T-helper 1 cell treated with Interleukin-12 subunit alpha and Interleukin-12 subunit beta and Interleukin-4 antibody, amounts not matched to agents 30 μg/mL and 1 μg/mL, for 36 hours (primary cell): Measurements from ENCODE around the gene CACNA1G.

ENCODE experiments used
- H3K27ac Mint-ChIP-seq: one replicate; pipeline ENCODE4 v1.8.0; 2021; ENCODE audit warnings: mild to moderate bottlenecking, mixed read lengths
- H3K27me3 Mint-ChIP-seq: one replicate; pipeline ENCODE4 v1.8.0; 2021; ENCODE audit warnings: low read depth, mixed read lengths
- H3K36me3 Mint-ChIP-seq: one replicate; pipeline ENCODE4 v1.8.0; 2021; ENCODE audit warnings: low read depth, mixed read lengths
- H3K4me1 Mint-ChIP-seq: one replicate; pipeline ENCODE4 v1.8.0; 2021; ENCODE audit warnings: low read depth, mixed read lengths
- H3K4me3 Mint-ChIP-seq: one replicate; pipeline ENCODE4 v1.8.0; 2021; ENCODE audit warnings: mild to moderate bottlenecking, moderate library complexity, mixed read lengths
- H3K9me3 Mint-ChIP-seq: one replicate; pipeline ENCODE4 v1.8.0; 2021; ENCODE audit warnings: mixed read lengths

The CACNA1G gene

DNA sequence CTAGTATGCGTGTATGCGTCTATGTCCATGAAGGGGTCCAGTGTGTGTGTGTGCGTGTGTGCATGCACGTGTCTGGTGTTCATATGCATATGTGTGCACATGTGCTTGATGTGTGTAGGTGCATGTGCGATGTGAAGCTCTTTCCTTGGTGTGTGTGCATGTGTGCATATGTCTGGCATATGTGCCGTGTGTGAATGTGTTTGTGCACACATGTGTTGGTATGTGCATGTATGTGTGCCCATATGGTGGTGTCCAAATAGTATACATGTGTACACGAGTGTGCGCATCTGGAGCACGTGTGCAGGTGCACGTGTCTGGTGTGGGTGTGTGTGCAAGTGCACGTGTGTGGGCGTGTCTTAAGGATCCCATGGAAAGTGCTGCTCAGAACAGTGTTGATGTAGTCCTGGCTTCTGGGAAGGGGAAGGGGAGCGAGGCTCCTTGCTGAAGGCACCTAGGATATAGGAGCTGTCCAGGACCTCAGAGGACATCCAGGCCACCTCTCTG, 17.0 kb downstream of the CACNA1G start:
- Mint-ChIP-seq H3K27me3 (peaks cover 4% of the 10 kb centered on the region), H3K27ac (no peak overlapping the region), H3K9me3 (no peaks in the 10 kb centered on the region), H3K36me3 (no peaks in the 10 kb centered on the region), H3K4me1 (no peaks in the 10 kb centered on the region), H3K4me3 (no peak overlapping the region)

DNA sequence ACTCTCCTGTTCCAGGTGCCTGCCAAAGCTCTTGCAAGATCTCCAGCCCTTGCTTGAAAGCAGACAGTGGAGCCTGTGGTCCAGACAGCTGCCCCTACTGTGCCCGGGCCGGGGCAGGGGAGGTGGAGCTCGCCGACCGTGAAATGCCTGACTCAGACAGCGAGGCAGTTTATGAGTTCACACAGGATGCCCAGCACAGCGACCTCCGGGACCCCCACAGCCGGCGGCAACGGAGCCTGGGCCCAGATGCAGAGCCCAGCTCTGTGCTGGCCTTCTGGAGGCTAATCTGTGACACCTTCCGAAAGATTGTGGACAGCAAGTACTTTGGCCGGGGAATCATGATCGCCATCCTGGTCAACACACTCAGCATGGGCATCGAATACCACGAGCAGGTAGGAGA, 17.7 kb downstream of the CACNA1G start:
- H3K27ac Mint-ChIP-seq = no peak overlapping the region
- no peaks in the 10 kb centered on the region for H3K9me3 Mint-ChIP-seq
- no peaks in the 10 kb centered on the region for H3K36me3 Mint-ChIP-seq
- H3K4me3 Mint-ChIP-seq = no peak overlapping the region
- H3K4me1 Mint-ChIP-seq = no peaks in the 10 kb centered on the region
- H3K27me3 Mint-ChIP-seq = peaks cover 4% of the 10 kb centered on the region

DNA sequence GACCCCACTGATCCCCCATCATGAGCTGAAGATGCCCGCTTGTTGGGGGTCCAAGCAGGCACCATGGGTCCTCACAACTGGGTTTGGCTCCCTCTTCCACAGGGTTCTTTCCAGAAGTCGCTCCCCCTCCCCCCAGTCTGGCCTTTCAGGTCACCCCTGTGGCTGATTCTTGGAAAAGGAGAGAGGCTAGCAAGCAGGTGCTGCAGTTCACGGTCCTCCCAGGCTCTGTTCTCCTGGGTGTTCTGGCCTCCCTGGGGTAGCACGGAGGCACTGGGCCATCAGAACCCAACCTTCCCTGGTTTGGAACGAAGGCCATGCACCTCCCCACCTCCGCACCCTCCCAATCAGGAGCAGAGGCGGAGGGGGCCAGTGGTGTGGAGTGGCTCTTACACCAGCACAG, 18.9 kb downstream of the CACNA1G start:
- Mint-ChIP-seq H3K4me3 (no peak overlapping the region), H3K27ac (no peak overlapping the region), H3K36me3 (no peaks in the 10 kb centered on the region), H3K4me1 (no peaks in the 10 kb centered on the region), H3K9me3 (no peaks in the 10 kb centered on the region), H3K27me3 (peaks cover 4% of the 10 kb centered on the region)

- no peaks in the 10 kb centered on the region for H3K36me3 Mint-ChIP-seq
- H3K27me3 Mint-ChIP-seq = peaks cover 4% of the 10 kb centered on the region
- H3K4me1 Mint-ChIP-seq = no peaks in the 10 kb centered on the region
- no peaks in the 10 kb centered on the region for H3K9me3 Mint-ChIP-seq
- no peak overlapping the region for H3K4me3 Mint-ChIP-seq
- no peak overlapping the region for H3K27ac Mint-ChIP-seq
Measured at GRCh38 chr17:50580646-50581045, 20.1 kb downstream of the CACNA1G start.

- H3K27ac Mint-ChIP-seq = no peak overlapping the region
- H3K4me1 Mint-ChIP-seq = no peaks in the 10 kb centered on the region
- H3K36me3 Mint-ChIP-seq = no peaks in the 10 kb centered on the region
- H3K9me3 Mint-ChIP-seq = no peaks in the 10 kb centered on the region
- H3K27me3 Mint-ChIP-seq = peaks cover 4% of the 10 kb centered on the region
- H3K4me3 Mint-ChIP-seq = no peak overlapping the region
Measured at GRCh38 chr17:50581316-50581715, 20.8 kb downstream of the CACNA1G start.

DNA sequence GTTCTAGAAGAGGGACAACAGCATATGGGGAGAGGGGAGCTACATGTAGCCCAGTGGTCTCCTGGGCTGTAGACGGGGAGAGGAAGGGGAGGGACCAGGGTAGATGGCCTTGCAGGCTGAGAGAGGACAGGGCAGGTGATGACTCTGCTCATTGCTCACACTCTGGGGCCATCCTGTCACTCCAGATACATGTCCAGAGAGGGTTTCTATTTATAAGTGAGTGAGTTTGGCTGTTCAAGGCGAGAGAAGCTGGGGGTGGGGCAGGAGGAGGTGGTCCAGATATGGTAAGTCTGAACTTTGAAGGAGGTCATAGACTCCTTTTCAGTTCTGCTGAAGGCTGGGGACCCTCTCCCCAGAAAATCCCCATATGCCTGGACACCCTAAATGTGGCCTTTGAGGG, 22.2 kb downstream of the CACNA1G start:
- no peaks in the 10 kb centered on the region for H3K36me3 Mint-ChIP-seq
- no peaks in the 10 kb centered on the region for H3K4me1 Mint-ChIP-seq
- no peak overlapping the region for H3K4me3 Mint-ChIP-seq
- no peaks in the 10 kb centered on the region for H3K9me3 Mint-ChIP-seq
- peaks cover 4% of the 10 kb centered on the region for H3K27me3 Mint-ChIP-seq
- no peak overlapping the region for H3K27ac Mint-ChIP-seq

DNA sequence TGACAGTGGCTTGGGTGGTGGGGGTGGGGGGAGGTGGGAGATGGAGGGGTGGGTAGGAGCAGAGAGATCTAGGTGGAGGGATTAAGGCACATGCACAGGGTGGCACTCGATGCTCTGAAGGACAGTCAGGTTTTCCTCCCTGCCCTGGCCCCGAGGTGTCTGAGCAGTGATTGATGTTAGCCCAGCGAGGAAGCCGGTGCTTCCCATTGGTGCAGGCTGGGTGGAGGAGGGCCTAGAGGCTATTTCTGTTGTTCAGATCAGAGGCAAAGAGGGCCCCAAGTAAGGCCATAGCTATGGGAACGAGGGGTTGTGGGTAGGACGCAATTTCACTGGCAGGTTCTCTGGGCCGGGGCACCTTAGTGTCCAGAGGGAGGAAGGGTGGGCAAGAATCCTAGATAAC, 23.1 kb downstream of the CACNA1G start:
- Mint-ChIP-seq H3K36me3 (no peaks in the 10 kb centered on the region), H3K27ac (no peak overlapping the region), H3K4me1 (no peaks in the 10 kb centered on the region), H3K4me3 (no peak overlapping the region), H3K9me3 (no peaks in the 10 kb centered on the region), H3K27me3 (peaks cover 4% of the 10 kb centered on the region)

- Mint-ChIP-seq H3K27me3 (peaks cover 4% of the 10 kb centered on the region), H3K9me3 (no peaks in the 10 kb centered on the region), H3K4me1 (no peaks in the 10 kb centered on the region), H3K36me3 (no peaks in the 10 kb centered on the region), H3K27ac (no peak overlapping the region), H3K4me3 (no peak overlapping the region)
Measured at GRCh38 chr17:50584116-50584515, 23.6 kb downstream of the CACNA1G start.

DNA sequence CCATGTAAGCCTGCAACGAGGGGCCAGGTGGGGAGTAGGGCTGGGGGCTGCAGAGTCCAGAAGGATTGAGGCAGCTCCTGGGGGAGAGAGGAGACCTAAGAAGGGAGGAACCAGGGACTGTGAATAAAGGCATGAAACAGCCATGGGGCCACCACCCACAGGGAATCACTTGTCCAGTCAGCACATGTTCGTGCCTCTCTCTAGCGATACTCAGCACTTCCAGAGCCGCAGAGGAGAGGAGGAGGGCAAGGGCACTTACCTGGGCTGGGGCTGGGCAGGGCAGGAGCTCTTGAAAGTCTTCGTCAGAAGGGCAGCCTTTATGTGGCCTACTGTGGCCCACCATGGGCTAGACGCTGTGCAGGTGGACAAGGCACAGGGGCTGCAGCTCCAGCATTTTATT, 24.2 kb downstream of the CACNA1G start:
- Mint-ChIP-seq H3K4me1 (no peaks in the 10 kb centered on the region), H3K27me3 (peaks cover 4% of the 10 kb centered on the region), H3K27ac (no peak overlapping the region), H3K36me3 (no peaks in the 10 kb centered on the region), H3K4me3 (no peak overlapping the region), H3K9me3 (no peaks in the 10 kb centered on the region)

GRCh38 chr17:50585346-50585745, 24.8 kb downstream of the CACNA1G start:
- Mint-ChIP-seq H3K27me3 (peaks cover 4% of the 10 kb centered on the region), H3K4me1 (no peaks in the 10 kb centered on the region), H3K36me3 (no peaks in the 10 kb centered on the region), H3K27ac (no peak overlapping the region), H3K9me3 (no peaks in the 10 kb centered on the region), H3K4me3 (no peak overlapping the region)

- no peak overlapping the region for H3K4me3 Mint-ChIP-seq
- H3K9me3 Mint-ChIP-seq = no peaks in the 10 kb centered on the region
- H3K27ac Mint-ChIP-seq = no peak overlapping the region
- H3K36me3 Mint-ChIP-seq = no peaks in the 10 kb centered on the region
- H3K27me3 Mint-ChIP-seq = peaks cover 4% of the 10 kb centered on the region
- no peaks in the 10 kb centered on the region for H3K4me1 Mint-ChIP-seq
Measured at GRCh38 chr17:50585891-50586290, 25.4 kb downstream of the CACNA1G start.

DNA sequence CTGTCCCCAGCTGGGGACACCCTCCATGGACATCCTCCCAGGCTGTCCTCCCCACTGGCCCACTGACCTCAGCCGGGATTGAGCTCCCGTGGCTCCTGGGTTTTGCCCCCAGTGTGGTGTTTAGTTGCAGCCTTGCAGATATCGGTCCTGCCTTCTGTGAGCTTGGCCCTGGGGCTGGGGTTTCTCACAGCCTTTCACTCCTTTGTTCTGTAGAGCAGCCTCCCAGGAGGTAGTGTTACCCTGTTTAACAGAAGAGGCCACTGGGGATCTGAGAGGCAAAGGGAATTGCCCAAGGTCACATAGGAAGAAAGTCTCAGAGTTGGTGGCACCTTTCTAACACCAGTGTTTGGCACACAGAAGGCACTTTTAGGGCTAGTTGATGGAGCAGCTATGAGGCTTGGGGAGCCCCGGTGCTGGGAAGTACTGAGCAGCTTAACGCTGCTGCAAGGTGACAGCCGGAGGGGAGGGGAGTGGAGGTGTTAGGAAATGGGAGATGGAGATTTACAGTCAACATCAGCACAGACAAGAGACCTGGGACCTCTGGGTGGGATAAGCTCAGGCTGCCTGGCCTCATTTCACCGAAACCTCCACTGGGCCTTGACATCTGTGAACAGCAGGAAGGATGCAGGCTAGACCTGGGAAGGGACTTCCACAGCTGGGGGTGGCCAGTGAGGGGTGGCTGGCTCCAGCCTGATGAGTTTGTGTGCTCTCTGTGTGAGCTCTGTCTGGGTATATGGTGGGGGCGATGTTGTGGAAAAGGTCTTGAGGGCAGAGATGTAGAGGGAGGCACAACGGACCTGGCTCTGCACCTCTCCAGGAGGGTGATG, 26.1 kb downstream of the CACNA1G start:
- no peak overlapping the region for H3K4me3 Mint-ChIP-seq
- no peaks in the 10 kb centered on the region for H3K36me3 Mint-ChIP-seq
- H3K27me3 Mint-ChIP-seq = peaks cover 4% of the 10 kb centered on the region
- no peaks in the 10 kb centered on the region for H3K9me3 Mint-ChIP-seq
- H3K27ac Mint-ChIP-seq = no peak overlapping the region
- H3K4me1 Mint-ChIP-seq = no peaks in the 10 kb centered on the region

DNA sequence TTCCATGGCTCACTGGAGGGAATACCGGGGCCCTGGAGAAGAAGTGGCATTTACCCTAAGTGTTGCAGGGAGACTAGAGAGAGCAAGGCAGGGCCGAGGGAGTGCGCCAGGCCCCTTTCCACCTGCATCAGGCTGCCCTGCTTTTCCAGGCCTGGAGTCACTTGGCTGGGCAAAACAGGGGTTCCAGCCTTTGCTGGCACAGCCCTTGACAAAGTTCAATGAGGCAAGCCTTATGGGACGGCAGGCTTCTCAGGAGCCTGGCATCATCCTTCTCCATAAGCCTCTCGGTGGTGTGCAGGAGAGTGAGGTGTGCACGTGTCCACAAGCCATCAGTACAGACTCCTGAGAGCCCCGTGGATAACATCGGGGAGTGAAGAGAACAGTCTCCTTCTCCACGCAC, 27.1 kb downstream of the CACNA1G start:
- H3K4me3 Mint-ChIP-seq = no peak overlapping the region
- H3K27ac Mint-ChIP-seq = no peak overlapping the region
- H3K36me3 Mint-ChIP-seq = no peaks in the 10 kb centered on the region
- no peaks in the 10 kb centered on the region for H3K27me3 Mint-ChIP-seq
- no peaks in the 10 kb centered on the region for H3K9me3 Mint-ChIP-seq
- no peaks in the 10 kb centered on the region for H3K4me1 Mint-ChIP-seq

DNA sequence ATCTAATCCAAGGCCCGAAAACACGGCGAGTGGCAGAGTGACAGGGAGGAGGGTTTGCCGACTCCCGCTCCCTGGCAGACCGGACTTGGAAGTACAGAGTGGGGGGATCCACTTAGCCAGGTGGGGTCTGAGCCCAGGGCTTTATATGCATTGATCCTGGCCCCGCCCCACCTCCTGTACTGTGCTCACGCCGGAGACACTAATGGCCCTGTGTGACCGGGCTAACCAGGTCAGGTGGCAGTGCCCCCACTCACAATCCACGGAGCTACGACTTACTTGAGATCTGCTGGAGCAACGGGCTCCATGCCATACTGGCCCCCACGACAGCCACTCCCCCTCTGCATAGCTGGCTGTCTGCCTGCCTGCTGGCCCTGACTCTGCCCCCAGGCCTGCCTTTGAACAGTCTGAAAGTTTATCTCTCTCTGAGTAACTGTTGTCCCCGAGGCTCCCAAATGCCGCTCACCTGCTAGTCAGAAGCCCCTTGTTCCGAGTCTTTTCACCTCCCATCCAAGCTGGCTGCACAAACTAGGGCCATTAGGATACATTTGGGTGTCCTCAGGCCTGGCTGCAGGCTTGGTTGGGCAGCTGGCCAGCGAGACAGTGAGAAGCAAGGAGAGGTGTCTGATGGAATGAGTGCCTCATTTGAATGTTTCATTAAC, 28.0 kb downstream of the CACNA1G start:
- no peaks in the 10 kb centered on the region for H3K4me1 Mint-ChIP-seq
- no peak overlapping the region for H3K4me3 Mint-ChIP-seq
- H3K27ac Mint-ChIP-seq = no peak overlapping the region
- no peaks in the 10 kb centered on the region for H3K27me3 Mint-ChIP-seq
- H3K9me3 Mint-ChIP-seq = no peaks in the 10 kb centered on the region
- no peaks in the 10 kb centered on the region for H3K36me3 Mint-ChIP-seq

DNA sequence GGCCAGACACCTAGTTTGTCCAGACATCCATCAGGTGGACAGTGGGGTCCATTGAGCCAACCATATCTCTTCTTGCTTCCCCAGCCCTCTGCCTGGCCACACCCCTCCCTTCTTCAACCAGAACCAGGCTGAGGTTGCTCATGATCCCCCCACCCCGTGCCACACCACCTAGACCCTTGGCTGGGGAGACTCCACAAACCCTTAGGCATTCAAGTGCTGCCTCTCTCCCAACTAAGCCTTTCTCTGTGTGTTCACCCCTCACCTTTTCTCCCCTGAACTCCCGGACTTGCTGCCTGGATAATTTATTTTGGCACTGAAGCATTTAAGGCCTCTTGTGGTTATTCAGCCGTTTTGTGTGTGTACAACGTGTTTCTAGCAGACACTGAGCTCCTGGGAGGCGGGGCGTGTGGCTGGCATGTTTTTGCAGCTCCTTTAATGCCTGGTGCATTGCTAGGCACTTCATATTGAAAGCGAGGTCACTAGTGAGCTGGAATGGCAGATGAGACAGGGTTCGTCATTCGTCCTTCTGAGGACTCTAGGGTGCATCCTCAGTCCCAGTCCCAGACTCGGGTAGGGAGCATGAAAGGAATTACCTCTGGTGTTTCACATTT, 28.7 kb downstream of the CACNA1G start:
- Mint-ChIP-seq H3K4me1 (no peaks in the 10 kb centered on the region), H3K27me3 (no peaks in the 10 kb centered on the region), H3K9me3 (no peaks in the 10 kb centered on the region), H3K27ac (no peak overlapping the region), H3K4me3 (no peak overlapping the region), H3K36me3 (no peaks in the 10 kb centered on the region)
